Stomach (tissue), 4 donors: Measurements from ENCODE around the gene VSIG10L2.

ENCODE experiments used
- EP300 ChIP-seq: sonication (generic); formaldehyde crosslinking; IDR thresholded peaks from one replicate; pipeline ENCODE4 v1.6.1; 2017; ENCODE audit warnings: antibody characterized with exemption
- POLR2A ChIP-seq, 4 donors: fragments of 450-650 bp; IDR thresholded peaks; one replicate each; pipeline ENCODE4 v1.6.1; 2016; ENCODE audit warnings: antibody characterized with exemption in 4 of 4, control low read depth in 2 of 4, mild to moderate bottlenecking in 1 of 4, moderate library complexity in 1 of 4
- POLR2AphosphoS5 ChIP-seq, 3 donors: sonication (generic); formaldehyde crosslinking; IDR thresholded peaks; one replicate each; pipeline ENCODE4 v1.6.1; 2016; ENCODE audit warnings: antibody characterized with exemption in 3 of 3
- TF ChIP-seq, protein P1 (sequence below), 7 experiments: fragments of 450-650 bp in 4 of 7; fragments of 200-600 bp in 3 of 7; sonication (generic) in 3 of 7; IDR thresholded peaks; one replicate each; pipeline ENCODE4 v1.5.1; 2016 to 2019; ENCODE audit warnings: antibody characterized with exemption in 7 of 7, control low read depth in 2 of 7, mild to moderate bottlenecking in 1 of 7

DNA sequence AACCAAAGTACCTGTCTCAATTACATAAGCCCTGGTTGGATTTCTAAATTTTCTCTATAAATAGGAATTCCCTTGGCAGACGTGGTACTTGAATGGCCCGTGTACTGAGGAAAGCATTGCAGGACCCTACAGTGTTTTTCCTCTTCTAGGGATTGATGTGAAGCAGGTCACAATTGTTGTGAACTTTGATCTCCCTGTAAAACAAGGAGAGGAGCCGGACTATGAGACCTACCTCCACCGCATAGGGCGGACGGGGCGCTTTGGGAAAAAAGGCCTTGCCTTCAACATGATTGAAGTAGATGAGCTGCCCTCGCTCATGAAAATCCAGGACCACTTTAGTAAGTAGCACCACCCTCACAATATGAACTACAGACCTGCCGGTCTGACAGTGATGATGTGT lies 24.8 kb upstream of the VSIG10L2 start:
- TF ChIP-seq, protein P1, sequence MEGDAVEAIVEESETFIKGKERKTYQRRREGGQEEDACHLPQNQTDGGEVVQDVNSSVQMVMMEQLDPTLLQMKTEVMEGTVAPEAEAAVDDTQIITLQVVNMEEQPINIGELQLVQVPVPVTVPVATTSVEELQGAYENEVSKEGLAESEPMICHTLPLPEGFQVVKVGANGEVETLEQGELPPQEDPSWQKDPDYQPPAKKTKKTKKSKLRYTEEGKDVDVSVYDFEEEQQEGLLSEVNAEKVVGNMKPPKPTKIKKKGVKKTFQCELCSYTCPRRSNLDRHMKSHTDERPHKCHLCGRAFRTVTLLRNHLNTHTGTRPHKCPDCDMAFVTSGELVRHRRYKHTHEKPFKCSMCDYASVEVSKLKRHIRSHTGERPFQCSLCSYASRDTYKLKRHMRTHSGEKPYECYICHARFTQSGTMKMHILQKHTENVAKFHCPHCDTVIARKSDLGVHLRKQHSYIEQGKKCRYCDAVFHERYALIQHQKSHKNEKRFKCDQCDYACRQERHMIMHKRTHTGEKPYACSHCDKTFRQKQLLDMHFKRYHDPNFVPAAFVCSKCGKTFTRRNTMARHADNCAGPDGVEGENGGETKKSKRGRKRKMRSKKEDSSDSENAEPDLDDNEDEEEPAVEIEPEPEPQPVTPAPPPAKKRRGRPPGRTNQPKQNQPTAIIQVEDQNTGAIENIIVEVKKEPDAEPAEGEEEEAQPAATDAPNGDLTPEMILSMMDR (IDR thresholded peaks at IDR 0.05): no peak
- no peak for TF ChIP-seq POLR2A (IDR thresholded peaks at IDR 0.05)
- TF ChIP-seq EP300: no peak
- TF ChIP-seq POLR2AphosphoS5 (IDR thresholded peaks at IDR 0.05): no peak
